DMS153 treated with DMSO at 0.1 percent for 48 hours (cell line): ENCODE measurements around the gene ZNF444.
"Not testable (repeated sequence)": the region's sequence is repeated elsewhere in the genome, so short reads cannot be mapped to it uniquely, and the experiment has no call there.

Experiments
- DNase-seq: peaks from one replicate; lab custom pipeline; 2025; ENCODE audit not compliant: unreplicated experiment; lab: John Stamatoyannopoulos, UW

ZNF444 gene

DNA sequence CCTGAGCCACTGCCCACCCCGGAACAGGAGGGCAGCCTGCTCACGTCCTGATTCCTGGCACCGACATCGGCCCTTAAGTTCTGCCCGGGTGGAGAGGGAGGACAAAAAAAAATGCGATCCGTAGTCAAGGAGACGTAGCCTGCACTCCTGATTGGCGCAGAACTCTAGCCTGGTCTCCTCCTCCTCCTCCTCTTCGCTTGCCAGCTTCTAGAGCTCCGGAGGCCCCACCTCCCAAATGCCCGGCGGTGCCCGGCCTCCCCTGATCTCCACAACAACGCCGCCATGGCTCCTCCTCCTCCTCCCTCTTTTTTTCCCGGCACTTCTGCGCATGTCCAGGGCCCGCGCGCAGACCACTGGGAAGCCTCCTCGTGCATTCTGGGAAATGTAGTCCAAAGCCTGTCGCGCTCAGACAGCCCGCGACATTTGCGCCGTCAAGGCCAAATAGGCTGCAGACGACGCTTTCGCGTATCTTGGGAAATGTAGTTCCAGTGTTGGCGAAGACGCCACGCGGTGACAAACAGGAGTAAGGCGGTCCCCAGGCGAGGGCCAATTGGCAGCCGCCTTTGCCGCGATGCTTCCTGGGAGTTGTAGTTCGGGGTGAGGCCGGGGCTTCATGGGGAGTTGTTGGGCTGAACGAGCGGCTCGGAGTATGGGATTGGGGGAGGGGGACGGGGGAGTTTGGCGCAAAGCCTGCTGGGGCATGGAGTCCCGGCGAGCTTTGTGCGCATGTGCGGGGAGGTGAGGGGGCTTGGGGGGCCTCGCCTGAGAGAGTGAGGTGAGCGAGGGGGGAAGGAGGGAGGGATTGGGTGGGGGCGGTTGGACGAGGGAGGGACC is at the start of gene ZNF444:
ZNF444 (plus strand) TSS at position 705 of the 834 bp plus-strand sequence. CDS start 5,625 bp downstream, outside the sequence.
- DNase-seq, result peak; percentile 98

DNA sequence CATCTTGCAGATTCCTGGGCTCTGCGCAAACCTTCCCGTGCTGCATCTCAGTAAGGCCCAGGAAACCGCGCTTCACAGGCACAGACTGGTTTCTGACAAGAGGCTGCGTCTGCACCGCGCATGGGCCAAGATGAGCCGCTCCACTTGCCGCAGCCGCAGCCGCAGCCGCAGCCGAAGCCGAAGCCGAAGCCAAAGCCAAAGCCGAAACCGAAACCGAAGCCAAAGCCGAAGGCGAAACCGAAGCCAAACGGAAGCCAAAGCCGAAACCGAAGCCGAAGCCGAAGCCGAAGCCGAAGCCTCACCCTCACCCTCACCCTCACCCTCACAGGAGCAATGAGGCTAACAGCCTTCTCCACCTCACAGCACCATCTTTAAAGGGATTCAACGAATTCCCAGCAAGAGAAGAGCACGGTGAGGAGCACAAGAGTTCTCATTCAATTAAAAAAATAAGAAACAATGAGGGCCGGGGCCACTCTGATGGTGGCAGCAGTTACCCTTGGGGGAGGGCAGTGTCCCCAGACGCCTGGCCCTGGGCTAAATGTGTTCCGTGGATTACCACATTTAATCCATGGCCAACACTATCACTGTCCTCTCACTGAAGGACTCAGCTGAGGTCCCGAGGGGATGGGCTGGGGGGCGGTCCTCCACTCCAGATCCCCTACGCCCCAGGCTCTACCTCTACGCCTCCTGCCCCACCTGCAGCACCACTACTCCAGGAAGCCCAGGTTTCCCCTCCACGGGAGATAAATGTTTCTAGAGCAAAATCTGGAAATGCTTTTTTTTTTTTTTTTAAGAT is 49.1 kb upstream of the ZNF444 start:
- DNase-seq, result no peak

DNA sequence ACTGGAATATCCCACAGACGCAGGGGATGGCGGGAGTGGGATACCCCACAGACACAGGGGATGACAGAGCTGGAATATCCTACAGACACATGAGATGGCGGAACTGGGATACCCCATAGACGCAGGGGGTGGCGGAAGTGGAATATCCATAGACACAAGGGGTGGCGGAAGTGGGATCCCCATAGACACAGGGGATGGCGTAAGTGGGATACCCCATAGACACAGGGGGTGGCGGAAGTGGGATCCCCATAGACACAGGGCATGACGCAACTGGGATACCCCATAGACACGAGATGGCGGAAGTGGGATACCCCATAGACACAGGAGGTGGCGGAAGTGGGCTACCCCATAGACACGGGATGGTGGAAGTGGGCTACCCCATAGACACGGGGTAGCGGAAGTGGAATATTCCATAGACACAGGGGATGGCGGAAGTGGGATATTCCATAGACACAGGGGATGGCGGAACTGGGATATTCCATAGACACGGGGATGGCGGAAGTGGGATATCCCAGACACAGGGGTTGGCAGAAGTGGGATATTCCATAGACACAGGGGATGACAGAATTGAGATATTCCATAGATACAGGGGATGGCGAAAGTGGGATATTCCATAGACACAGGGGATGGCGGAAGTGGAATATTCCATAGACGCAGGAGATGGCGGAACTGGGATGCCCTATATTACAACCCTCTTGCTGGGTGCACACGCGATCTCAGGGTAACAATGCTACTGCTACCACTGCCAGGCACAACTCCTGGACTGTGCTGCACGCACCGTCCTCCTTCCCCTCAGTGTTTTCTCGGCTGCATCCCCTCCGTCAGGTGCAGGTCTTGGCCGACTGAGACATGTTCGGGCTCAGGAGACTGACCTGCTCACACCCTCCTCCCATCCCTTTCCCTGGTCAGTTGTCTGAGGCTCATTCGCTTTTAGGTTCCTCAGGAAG is 48.1 kb upstream of the ZNF444 start:
- DNase-seq, result no peak

DNA sequence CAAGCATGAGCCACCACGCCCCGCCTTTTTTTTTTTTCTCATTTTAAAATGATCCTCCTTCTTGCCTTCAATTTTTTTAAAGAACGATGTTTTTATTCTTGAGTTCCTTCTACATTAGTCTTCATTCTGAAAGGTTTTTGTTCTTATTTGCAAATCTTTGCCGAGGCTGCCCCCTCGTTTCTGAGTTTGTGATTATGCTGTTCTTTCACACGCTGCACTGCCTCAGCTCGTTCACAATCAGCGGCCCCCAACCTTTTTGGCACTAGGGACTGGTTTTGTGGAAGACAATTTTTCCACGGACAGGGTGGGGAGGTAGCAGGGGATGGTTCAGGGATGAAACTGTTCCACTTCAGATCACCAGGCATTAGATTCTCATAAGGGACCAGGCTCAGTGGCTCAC is 46.6 kb upstream of the ZNF444 start:
- DNase-seq, result no peak

DNA sequence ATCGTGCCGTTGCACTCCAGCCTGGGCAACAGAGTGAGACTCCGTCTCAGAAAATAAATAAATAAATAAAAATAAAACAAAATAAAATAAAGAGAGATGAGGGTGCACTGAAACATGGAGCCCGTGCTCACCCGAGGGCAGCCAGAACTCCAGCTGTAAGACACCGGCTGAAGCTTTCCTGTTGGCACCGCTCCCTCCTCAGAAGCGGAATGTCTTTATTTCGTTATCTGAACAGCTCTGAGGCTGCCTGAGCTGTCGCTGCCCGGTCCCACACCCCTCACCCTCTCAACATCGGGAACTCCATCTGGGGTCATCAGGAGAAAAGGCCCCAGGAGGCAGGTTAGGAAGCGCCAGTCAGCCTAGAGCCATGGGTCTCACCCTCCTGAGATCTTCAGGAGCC is 44.4 kb upstream of the ZNF444 start:
- DNase-seq, result no peak

DNA sequence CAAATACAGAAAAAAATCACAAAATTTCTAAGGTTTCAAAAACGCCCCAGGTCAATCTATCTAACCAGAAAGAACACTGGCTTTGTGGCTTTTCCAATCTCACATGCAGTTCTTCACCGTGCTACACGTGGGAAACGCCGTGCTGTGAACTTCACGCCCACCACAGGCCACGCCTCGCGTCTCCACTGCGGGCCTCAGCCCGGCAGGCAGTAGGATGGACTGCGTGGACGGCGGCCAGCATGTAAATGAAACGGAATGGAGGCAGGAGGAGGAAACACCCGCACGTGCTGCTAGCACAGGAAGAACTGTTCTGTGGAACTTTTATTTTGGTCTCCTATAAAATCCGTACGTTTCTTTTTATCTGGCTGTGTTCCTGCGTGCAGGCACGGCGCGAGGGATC is 43.8 kb upstream of the ZNF444 start:
- DNase-seq, result no peak

DNA sequence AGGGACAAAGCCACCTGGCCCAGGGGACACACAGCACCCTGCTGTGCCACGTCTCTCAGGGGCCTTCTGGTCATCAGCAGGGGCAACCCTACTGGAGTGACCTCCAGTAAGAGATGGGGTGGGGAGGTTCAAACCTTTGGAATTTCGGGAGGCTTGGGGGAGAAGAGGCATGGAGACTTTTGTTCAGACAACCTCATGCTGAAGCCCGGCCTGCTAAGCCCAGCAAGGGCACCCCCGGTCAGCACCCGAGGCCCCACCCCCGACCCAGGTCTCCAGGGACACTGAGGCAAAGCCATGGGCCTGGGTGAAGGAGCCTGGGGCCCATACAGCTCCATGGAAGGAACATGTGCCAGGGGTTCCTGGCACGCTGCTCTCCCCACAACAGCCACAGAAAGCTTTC is 43.3 kb upstream of the ZNF444 start:
- no peak for DNase-seq

DNA sequence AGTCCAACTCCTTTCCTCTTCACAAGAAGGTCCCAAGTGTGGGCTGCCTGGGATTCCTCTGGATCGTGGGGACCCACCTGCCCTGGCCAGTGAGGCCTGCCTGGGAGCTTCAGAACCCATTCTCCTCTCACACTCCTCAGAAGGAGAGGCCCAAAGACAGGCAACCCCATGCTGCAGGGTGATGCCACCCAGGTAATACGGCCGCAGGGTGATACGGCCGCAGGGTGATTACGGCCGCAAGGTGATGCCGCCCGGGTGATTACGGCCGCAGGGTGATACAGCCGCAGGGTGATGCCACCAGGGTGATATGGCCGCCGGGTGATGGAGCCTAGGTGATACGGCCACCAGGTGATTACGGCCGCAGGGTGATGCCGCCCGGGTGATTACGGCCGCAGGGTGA is 42.9 kb upstream of the ZNF444 start:
- not testable (repeated sequence) for DNase-seq

DNA sequence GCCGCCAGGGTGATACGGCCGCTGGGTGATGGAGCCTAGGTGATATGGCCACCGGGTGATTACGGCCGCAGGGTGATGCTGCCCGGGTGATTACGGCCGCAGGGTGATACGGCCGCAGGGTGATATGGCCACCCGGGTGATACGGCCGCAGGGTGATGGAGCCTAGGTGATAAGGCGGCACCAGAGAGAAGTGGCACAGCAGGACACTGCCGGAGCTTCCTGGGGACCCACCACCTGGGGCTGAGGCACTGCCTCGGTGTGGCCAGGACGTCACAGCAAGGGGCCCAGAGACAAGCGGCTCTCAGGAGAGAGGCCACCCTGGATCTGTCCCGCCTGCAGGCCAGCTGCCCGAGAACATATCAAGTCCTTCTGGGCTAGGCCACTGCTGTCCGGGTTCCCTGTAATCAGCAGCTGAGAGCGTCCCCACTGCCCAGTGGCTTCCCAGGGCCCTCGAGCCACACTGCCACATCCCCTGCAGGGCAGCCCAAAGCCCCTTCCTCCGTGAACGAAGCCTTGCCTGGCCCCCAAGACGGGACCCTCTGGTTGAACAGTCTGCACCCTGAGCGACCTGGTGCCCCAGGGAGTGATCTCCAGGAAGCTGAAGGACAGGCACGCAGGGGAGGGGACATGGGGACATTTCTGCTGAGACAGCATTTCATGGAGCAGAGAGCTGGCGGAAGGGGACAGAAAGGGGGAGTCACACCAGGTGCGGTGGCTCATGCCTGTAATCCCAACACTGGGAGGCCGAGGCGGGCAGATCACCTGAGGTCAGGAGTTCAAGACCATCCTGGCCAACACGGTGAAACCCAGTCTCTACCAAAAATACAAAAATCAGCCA is 42.1 kb upstream of the ZNF444 start:
- no peak for DNase-seq

DNA sequence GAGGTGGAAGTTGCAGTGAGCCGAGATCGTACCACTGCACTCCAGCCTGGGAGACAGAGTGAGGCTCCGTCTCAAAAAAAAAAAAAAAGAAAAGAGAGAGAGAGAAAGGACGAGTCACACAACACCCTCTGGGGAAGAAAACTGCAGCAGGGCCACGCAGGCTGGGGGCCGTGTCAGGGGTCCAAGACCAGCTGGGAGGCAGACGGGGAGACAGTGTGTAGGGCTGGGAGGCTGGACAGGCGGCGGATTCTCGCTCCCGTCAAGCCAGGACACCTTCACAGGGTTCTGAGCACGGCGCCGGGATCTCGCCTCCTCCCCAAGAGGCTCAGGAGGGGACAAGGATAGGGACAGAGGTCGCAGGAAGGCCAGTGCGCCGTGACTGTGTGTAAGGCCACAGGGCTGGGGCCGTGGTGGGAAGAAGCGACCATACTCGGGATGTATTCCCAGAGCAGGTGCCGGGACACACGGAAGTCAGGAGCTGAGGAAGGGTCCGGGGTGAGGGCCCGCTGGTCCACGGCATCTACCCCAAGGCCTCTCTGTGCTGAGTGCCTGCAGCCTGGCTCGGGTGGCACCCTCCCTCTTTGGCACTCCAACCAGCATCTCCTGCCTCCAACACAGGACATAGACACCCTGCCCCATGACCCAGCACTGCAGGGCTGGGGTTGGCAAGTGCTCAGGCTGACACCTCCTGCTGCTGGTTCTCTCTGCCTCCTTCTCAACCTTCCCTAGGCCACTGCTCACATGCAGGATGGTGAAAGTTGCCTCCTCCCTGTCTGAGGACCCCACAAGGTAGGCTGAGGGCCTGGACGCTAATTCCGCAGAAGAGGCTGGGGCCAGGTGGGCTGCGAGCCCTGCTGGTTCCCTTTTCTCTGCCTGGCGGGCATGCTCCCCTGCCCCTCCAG is 41.2 kb upstream of the ZNF444 start:
- no peak for DNase-seq

DNA sequence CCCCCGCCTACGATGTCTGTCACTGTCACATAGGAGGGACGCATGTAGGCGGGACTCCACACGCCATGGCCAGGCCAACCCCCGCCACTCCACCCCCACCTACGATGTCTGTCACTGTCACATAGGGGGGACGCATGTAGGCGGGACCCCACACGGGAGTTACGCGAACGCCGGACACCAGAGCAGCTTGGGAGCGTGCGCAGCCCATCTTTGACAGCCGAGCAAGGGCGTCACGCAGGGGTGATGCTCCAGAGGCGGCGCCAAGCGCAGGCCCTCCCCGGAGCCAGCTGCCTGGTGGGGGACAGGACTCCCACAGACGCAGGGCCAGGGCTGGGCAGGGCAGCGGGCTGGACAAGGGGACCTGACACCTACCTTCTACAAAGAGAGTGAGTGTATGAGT is 40.0 kb upstream of the ZNF444 start:
- DNase-seq, result no peak

DNA sequence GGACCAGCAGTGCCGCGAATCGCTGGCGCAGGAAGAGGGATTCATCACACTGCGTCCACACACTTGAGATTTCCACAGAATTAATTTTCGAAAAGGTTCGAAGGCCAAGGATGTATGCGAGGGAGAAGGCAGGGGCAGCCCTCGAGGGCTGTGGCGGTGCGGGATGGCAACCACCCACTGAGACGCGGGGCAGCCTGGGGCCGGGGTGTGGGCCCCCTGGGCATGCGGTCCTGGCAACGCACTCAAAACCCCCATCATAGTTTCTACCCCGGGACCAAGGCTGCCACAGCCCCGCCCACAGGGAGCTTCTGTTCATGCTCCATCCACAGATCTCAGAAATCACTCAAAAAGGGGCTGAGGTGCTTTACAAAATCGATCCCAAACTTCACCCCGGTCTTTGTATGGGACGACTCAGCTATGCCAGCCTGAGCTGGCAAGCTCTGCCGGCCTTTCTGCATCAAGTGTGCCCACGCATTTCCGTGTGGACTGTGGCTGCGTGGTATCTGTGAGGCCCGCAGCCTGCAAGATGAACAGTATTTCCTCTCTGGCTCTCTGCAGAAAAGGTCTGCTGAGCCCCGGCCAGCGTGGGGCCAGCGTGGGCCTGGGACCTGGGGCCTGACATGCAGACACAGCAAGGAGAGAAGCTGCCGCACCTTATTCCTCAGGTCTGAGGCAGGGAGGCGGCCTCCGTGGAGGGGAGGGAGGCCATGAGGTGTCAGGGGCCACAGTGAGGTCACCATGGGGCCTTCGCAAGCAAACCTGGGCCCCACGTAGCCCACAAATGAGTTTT is 39.1 kb upstream of the ZNF444 start:
- no peak for DNase-seq

DNA sequence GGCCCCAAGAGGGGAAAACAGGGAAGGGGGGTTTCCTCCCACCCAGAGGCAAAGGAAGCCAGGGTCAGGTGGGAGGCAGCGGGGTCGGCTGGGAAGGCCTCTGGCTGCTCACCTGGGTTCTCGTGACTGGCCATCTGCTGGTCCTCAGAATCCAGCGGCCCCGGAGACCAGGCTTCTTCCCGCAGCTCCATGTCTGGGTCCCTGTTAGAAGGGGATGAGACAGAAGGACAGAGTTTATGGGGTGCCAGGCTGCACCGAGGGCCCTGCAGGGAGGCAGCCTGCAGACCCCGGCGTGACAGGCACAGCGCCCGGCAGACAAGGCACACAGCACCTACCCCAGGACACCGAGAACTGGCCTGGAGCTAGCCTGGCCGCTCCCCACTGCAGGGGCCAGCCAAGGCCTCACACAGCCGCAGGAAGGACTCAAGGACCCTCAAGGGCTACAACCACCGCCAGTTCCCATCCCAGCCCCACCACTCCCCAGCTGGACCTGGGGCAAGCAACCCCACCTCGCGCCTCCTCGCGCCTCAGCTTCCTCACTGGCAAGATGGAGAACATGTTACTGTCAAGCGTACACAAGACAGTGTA is 38.0 kb upstream of the ZNF444 start:
- no peak for DNase-seq

DNA sequence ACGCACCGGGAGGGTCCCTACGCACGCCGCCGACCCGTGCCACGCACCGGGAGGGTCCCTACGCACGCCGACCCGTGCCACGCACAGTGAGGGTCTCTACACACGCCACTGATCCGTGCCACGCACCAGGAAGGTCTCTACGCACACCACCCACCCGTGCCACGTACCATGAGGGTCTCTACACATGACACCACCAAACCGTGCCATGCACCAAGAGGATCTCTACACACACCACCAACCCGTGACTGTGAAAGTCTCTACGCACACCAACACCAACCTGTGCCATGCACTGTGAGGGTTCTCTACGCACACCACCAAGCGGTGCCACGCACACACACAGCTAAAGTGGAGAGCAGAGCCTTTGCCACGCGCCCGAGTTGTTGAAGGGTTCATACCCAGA is 36.7 kb upstream of the ZNF444 start:
- DNase-seq, result no peak

DNA sequence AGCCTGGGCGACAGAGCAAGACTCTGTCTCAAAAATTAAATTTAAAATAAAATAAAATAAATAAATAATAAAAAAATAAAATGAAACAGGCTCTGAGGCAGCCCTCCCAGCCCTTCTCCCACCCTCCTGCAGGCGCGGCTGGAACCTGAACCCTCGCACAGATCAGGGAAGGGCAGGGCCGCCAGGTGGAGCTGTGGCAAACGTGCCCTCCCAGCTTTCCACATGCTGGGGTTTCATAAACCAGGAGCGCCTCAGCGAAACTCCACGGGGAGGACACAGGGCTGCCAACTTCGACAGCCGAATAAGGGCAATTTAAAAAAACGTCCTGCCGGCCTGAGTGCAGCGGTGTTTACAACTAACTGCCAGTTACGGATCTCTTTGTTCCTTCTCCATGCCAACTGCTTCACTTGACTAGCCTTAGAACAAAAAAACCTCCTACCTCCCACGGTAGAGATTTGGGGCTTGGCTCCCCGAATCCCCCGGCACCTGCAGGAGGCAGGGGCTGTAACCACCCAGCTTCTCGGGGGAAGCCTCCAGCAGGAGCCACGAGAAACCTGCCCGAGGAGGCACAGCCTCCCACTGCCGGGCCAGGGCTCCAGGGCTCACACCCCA is 35.9 kb upstream of the ZNF444 start:
- DNase-seq, result peak; percentile 8

DNA sequence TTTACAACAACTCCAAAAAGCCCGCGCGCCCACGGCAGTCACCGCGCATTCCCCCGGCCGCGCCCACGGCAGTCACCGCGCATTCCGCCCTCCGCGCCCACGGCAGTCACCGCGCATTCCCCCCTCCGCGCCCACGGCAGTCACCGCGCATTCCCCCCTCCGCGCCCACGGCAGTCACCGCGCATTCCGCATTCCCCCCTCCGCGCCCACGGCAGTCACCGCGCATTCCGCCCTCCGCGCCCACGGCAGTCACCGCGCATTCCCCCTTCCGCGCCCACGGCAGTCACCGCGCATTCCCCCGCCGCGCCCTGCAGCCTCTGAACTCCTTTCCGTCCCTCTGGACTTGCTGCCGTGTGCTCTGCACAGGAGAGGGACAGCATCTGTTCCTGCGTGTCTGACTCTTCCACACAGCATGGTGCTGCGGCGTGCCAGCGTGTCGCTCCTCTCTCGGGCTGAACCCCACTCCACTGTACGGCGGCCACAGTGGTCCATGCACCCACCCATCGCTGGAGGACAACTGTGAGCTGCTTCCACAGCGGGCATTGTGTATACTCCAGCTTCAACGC is 35.2 kb upstream of the ZNF444 start:
- DNase-seq, result not testable (repeated sequence)

DNA sequence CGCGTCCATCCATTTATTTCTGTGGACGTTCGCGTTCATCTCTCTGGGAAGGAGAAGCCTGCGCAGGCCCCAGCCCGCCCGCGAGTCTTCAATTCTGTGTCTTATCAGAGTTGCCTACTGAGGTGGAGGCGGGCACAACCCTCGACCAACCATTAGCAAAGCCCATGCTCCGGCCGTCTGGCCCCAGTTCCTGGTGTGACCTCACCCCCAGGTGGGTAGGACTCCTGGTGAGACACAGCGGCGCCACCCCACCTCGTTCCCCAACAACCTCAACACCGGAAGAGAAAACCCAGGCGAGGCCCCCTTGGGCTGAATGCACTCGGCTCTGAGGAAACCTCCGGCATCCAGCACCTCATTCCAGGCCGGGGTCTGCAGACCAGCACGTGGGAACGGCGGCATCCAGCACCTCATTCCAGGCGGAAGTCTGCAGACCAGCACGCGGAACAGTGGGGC is 34.7 kb upstream of the ZNF444 start:
- no peak for DNase-seq
